Right lobe of liver (tissue), 6 donors: ENCODE measurements around the gene WDR49. TPM values are rescaled to one million over a fixed set of nuclear protein-coding genes. Genes with fewer than 3 reads are reported as not detected.
A peak's percentile ranks its signal among the peaks of the same experiment; 100 is the strongest.

Source experiments
- ATAC-seq, 4 donors: fragments of 200-7000 bp; cut with Tn5 transposase; one replicate each; pipeline ENCODE4 v1.9.1; 2020; ENCODE audit warnings: mild to moderate bottlenecking in 4 of 4, moderate library complexity in 4 of 4
- DNase-seq, 3 donors: peaks; one replicate each; pipeline ENCODE4 v3.0.0-alpha.2; 2020
- H3K27ac ChIP-seq, 3 donors: fragments of 200-600 bp; one replicate each; pipeline ENCODE4 v1.8.0; 2022
- H3K27me3 ChIP-seq, 2 donors: fragments of 200-600 bp; one replicate each; pipeline ENCODE4 v1.8.0; 2022
- H3K36me3 ChIP-seq, 4 donors: fragments of 200-600 bp; sonication (generic) in 1 of 4; one replicate each; pipeline versions ENCODE4 v1.5.1 to v1.8.0; 2017 to 2022; ENCODE audit warnings: control low read depth in 1 of 4
- H3K4me1 ChIP-seq, 4 donors: fragments of 200-600 bp; sonication (generic) in 1 of 4; one replicate each; pipeline versions ENCODE4 v1.5.1 to v1.8.0; 2017 to 2022; ENCODE audit warnings: control low read depth in 1 of 4
- H3K4me3 ChIP-seq, 3 donors: fragments of 200-600 bp; one replicate each; pipeline ENCODE4 v1.8.0; 2022
- H3K9me3 ChIP-seq, 4 donors: fragments of 200-600 bp; sonication (generic) in 1 of 4; one replicate each; pipeline versions ENCODE4 v1.5.1 to v1.8.0; 2017 to 2022; ENCODE audit warnings: control low read depth in 1 of 4
- POLR2A ChIP-seq: fragments of 450-650 bp; IDR thresholded peaks from one replicate; pipeline ENCODE4 v1.6.1; 2017; ENCODE audit warnings: antibody characterized with exemption, mild to moderate bottlenecking
- WGBS: methylation state at CpG from one replicate; pipeline ENCODE4 v1.1.6; 2018; ENCODE audit warnings: low coverage, low lambda C conversion rate; ENCODE audit not compliant: insufficient coverage; ENCODE audit errors: missing lambda C conversion rate; 5-methylcytosine and 5-hydroxymethylcytosine counted together
- intact Hi-C, 2 donors: fragments of 100-400 bp; cut with DNase I; formaldehyde crosslinking; loops; one replicate each; pipeline versions ENCODE4 v1.11.2 to v1.14.1; 2022
- total RNA-seq, 6 experiments: library from RNA; depleted of rRNA in 2 of 6; stranded (reverse); fragments of >200 nt in 2 of 6; fragmentation: NEBNext Ultra II Directional in 3 of 6; extraction: Animal tissue kit (Norgen Biotek cat#: 25700) in 3 of 6; gene quantifications; one replicate each; pipeline versions ENCODE4 v1.1.0 to v1.2.4, GENCODE V29; 2016 to 2023
- TF ChIP-seq, protein P1 (sequence below), 4 donors: fragments of 200-600 bp in 3 of 4; fragments of 450-650 bp in 1 of 4; IDR thresholded peaks; one replicate each; pipeline versions ENCODE4 v1.5.1 to v1.8.0; 2016 to 2022; ENCODE audit warnings: antibody characterized with exemption in 4 of 4, mild to moderate bottlenecking in 2 of 4
- donor health status: DM: no; HTN: yes; CAD: no.
- donor health status: DM: no; HTN: no; CAD: no.
- donor health status: DM: no; HTN: no; CAD: no.
- donor health status: DM: no; HTN: yes; CAD: no.
- donor health status: DM: no; HTN: yes; CAD: no.

Gene WDR49
- total RNA-seq, 6 experiments from 2014 or later: 0.16 TPM; not detected in 5

DNA sequence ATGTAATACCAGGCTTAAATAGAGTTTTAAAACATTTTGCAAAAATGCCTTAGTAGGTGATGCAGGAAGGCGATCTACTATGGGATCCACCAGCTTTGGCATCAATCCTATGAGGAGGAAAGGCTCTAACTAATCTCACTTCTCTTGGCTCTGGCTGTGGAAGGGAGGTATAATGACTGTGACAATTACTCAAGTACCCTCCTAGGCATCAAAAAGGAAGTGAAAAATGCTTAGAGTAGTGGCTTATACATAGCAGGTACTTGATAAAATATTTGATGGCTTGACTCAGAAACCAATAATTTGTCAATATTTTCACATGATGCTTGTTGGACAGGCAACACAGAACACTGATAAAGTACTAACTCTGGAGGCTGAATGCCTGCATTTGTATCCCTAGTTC, 145.8 kb downstream of the WDR49 start:
- no peaks in the 10 kb centered on the region for H3K27me3 ChIP-seq
- no peaks in the 10 kb centered on the region for H3K36me3 ChIP-seq
- intact Hi-C loops: no loop called here
- H3K4me3 ChIP-seq: no peak overlapping the region
- ATAC-seq: no peak
- no peaks in the 10 kb centered on the region for H3K4me1 ChIP-seq
- TF ChIP-seq, protein P1, sequence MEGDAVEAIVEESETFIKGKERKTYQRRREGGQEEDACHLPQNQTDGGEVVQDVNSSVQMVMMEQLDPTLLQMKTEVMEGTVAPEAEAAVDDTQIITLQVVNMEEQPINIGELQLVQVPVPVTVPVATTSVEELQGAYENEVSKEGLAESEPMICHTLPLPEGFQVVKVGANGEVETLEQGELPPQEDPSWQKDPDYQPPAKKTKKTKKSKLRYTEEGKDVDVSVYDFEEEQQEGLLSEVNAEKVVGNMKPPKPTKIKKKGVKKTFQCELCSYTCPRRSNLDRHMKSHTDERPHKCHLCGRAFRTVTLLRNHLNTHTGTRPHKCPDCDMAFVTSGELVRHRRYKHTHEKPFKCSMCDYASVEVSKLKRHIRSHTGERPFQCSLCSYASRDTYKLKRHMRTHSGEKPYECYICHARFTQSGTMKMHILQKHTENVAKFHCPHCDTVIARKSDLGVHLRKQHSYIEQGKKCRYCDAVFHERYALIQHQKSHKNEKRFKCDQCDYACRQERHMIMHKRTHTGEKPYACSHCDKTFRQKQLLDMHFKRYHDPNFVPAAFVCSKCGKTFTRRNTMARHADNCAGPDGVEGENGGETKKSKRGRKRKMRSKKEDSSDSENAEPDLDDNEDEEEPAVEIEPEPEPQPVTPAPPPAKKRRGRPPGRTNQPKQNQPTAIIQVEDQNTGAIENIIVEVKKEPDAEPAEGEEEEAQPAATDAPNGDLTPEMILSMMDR (IDR thresholded peaks at IDR 0.05): no peak
- 100% methylated on average over 1 of the region's 1 CpG for WGBS
- no peak overlapping the region for H3K27ac ChIP-seq
- H3K9me3 ChIP-seq: no peaks in the 10 kb centered on the region
- no peak for DNase-seq

DNA sequence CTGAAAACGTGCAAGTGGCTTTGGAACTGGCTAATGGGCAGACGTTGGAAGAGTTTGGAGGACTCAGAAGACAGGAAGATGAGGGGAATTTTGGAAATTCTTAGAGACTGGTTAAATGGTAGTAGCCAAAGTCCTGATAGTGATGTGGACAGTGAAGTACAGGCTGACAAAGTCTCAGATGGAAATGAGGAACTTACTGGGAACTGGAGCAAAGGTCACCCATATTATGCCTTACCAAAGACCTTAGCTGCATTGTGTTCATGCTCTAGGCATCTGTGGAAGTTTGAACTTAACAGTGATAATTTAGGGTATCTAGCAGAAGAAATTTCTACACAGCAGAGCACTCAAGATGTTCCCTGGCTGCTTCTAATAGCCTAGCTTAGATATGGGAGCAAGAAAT, 151.3 kb downstream of the WDR49 start:
- Histone ChIP-seq H3K9me3 (no peaks in the 10 kb centered on the region), H3K4me3 (no peak overlapping the region)
- intact Hi-C loops: no loop called here

DNA sequence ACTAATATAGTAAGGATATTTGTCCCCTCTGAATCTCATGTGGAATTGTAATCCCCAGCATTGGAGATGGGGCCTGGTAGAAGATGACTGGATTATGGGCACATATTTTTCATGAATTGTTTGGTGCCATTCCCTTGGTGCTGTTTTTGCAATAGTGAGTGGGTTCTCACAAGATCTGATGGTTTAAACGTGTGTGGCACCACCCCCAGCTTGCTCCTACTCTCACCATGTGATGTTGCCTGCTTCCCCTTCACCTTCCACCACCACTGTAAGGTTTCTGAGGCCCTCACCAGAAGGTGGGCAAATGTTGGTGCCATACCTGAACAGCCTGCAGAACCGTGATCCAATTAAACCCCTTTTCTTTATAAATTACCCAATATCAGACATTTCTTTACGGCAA, 151.8 kb downstream of the WDR49 start:
- H3K36me3 ChIP-seq: no peaks in the 10 kb centered on the region
- no peak overlapping the region for H3K27ac ChIP-seq
- ATAC-seq: no peak
- no peak for TF ChIP-seq POLR2A
- TF ChIP-seq, protein P1 (IDR thresholded peaks at IDR 0.05): no peak
- H3K4me1 ChIP-seq: no peaks in the 10 kb centered on the region
- intact Hi-C loops: no loop called here
- H3K27me3 ChIP-seq: no peaks in the 10 kb centered on the region
- no peaks in the 10 kb centered on the region for H3K9me3 ChIP-seq
- WGBS: 49% methylated on average over 3 of the region's 3 CpGs
- no peak for DNase-seq
- no peak overlapping the region for H3K4me3 ChIP-seq

More for the DNA sequence above, 151.3 kb downstream of the WDR49 start:
- no peak overlapping the region for H3K27ac ChIP-seq
- 26% methylated on average over 2 of the region's 2 CpGs for WGBS
- no peaks in the 10 kb centered on the region for H3K36me3 ChIP-seq
- ATAC-seq: no peak
- TF ChIP-seq, protein P1 (IDR thresholded peaks at IDR 0.05): no peak
- TF ChIP-seq POLR2A: no peak
- no peaks in the 10 kb centered on the region for H3K27me3 ChIP-seq
- no peaks in the 10 kb centered on the region for H3K4me1 ChIP-seq
- DNase-seq: no peak

DNA sequence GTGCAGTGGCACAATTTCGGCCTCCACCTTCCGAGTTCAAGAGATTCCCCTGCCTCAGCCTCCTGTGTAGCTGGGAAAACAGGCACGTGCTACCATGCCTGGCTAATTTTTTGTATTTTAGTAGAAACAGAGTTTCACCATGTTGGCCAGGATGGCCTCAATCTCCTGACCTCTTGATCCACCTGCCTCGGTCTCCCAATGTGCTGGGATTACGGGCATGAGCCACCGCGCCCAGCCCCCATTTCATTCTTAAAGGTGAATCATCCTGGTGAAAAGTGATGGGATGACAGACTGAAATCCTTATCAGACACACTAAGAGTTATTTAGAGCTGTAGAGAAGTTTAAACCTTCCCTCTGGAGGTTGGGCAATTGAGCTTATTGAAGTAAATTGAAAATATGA, 155.8 kb downstream of the WDR49 start:
- Histone ChIP-seq H3K36me3 (no peaks in the 10 kb centered on the region), H3K4me1 (no peaks in the 10 kb centered on the region), H3K27ac (no peak overlapping the region), H3K9me3 (no peaks in the 10 kb centered on the region), H3K27me3 (no peaks in the 10 kb centered on the region), H3K4me3 (no peak overlapping the region)
- TF ChIP-seq POLR2A: no peak
- TF ChIP-seq, protein P1 (IDR thresholded peaks at IDR 0.05): no peak
- intact Hi-C loops: no loop called here
- DNase-seq: no peak
- no peak for ATAC-seq
- WGBS: 82% methylated on average over 7 of the region's 7 CpGs

DNA sequence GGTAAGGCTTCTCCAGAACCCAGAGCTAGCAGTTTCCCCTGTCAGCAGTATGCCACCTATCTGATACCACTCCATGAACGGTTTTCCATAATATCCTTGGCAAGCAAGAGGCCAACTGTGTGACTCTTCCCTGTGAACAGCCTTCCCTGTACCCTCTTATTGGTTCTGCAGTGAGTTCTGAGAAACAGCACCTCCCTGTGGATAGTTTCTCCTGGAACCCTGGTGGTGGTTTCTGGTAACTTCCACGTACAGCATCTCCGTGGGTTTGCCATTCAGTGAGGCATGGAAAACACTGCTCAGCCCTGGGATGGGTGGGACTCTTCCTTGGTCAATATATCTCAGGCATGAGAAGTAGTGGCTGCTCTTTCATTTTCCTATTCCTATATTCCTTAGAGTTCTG, 160.5 kb downstream of the WDR49 start:
- H3K9me3 ChIP-seq: no peaks in the 10 kb centered on the region
- H3K4me3 ChIP-seq: no peak overlapping the region
- no peaks in the 10 kb centered on the region for H3K36me3 ChIP-seq
- H3K27me3 ChIP-seq: no peaks in the 10 kb centered on the region
- H3K27ac ChIP-seq: no peak overlapping the region
- ATAC-seq (no peak), DNase-seq (no peak)
- 86% methylated on average over 1 of the region's 3 CpGs for WGBS
- no peak for TF ChIP-seq POLR2A
- TF ChIP-seq, protein P1 (IDR thresholded peaks at IDR 0.05): peak in 1 of 4 donors; percentile 10
- intact Hi-C loops: no loop called here
- no peaks in the 10 kb centered on the region for H3K4me1 ChIP-seq
